ENCODE results near the gene PEMT.
A peak's percentile ranks its signal among the peaks of the same experiment; 100 is the strongest.
"Not testable (repeated sequence)": the region's sequence is repeated elsewhere in the genome, so short reads cannot be mapped to it uniquely, and the experiment has no call there.

Gene PEMT

GRCh38 chr17:17479209-17479608 is 112.3 kb downstream of the PEMT start:
- Mint-ChIP-seq H3K4me1 (ENCODE audit: low read depth) (peaks cover 63% of the 10 kb centered on the region), H3K9me3 (ENCODE audit: low read depth) (no peaks in the 10 kb centered on the region), H3K27me3 (no peaks in the 10 kb centered on the region), H3K36me3 (peaks cover 7% of the 10 kb centered on the region), H3K27ac (peak overlapping the region; percentile 29), H3K4me3 (peak overlapping the region; percentile 53)

DNA sequence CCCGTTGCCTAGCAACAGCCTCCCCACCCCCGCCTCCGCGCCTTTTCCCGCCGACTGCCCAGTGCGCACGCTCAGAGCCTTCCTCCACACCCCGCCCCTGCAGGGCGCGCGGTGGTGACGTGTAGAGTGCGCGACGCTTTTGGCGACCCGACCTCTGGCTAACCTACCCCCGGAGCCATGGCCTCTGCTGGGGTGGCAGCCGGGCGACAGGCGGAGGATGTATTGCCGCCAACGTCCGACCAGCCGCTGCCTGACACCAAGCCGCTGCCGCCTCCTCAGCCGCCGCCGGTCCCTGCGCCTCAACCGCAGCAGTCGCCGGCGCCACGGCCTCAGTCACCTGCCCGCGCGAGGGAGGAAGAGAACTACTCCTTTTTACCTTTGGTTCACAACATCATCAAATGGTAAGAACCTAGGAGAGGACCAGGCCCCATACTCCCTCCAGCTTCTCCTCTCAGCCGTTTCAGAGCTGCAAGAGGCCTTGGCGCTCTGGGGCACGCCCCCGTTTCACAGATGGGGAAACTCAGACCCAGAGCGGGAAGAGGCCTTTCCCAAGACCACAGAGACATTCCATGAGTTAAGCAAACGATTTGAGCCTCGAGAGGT is 114.5 kb downstream of the PEMT start, which contains the start of gene MED9:
Gene MED9 (plus strand): TSS at position 136 of the 603 bp plus-strand sequence. CDS start 42 bp downstream, at position 178.
- H3K27ac Mint-ChIP-seq: peak within 1 kb of the TSS; percentile 92
- H3K9me3 Mint-ChIP-seq (ENCODE audit: low read depth): no peaks in the 10 kb centered on the region
- peak within 1 kb of the TSS; percentile 94 for H3K4me3 Mint-ChIP-seq
- H3K36me3 Mint-ChIP-seq: peaks cover 7% of the 10 kb centered on the region
- H3K4me1 Mint-ChIP-seq (ENCODE audit: low read depth): peaks cover 47% of the 10 kb centered on the region
- no peaks in the 10 kb centered on the region for H3K27me3 Mint-ChIP-seq

DNA sequence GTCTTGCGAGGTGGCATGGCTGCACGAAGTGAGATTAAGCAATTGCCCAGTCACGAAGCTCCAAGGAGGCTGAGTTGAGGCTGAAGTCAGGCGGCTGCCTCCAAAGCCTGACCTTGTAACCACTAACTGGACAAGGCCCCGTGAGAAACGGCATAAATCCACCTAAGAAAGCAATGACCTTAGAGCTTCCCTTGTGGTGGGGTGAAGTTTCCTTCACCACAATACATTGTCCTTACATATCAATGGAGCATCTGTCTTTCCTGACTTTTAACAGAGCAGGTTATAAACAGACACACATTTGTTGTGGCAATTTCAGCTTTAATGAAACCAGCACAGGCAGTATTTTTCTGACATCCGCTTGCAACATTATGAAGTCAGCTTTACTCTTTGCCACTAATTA is 117.2 kb downstream of the PEMT start:
- no peaks in the 10 kb centered on the region for H3K36me3 Mint-ChIP-seq
- peaks cover 22% of the 10 kb centered on the region for H3K4me1 Mint-ChIP-seq (ENCODE audit: low read depth)
- H3K9me3 Mint-ChIP-seq (ENCODE audit: low read depth): no peaks in the 10 kb centered on the region
- no peaks in the 10 kb centered on the region for H3K27me3 Mint-ChIP-seq
- H3K27ac Mint-ChIP-seq: no peak overlapping the region
- H3K4me3 Mint-ChIP-seq: no peak overlapping the region

DNA sequence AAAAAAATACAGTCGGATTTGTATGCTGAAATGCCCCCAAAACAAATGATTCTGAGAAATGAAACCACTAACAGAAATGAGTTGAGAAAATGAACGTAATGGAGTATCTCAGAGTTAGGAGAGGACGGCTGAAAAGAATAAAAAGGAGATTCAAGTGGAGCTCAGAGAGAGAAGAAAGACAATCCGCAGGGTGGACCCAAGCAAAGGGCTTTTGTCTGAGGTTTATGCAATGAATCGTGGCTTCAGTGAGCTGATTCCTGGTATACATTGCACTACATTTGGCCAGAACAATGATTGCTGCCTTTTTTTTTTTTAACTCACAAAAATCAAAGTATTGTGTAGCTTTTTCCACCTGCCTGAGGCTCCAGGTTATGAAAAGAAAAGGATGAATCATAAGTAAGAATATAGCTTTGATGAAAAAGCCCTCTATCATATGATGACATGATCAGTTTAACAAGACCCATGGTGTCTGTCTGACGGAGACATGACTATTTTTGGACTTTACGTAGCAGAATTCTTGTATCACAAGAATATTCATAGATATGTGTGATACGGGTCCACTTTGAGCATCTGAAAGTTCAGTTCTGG is 119.1 kb downstream of the PEMT start:
- no peak overlapping the region for H3K27ac Mint-ChIP-seq
- H3K36me3 Mint-ChIP-seq: no peaks in the 10 kb centered on the region
- H3K4me1 Mint-ChIP-seq (ENCODE audit: low read depth): peaks cover 7% of the 10 kb centered on the region
- H3K4me3 Mint-ChIP-seq: no peak overlapping the region
- no peaks in the 10 kb centered on the region for H3K27me3 Mint-ChIP-seq
- no peaks in the 10 kb centered on the region for H3K9me3 Mint-ChIP-seq (ENCODE audit: low read depth)

DNA sequence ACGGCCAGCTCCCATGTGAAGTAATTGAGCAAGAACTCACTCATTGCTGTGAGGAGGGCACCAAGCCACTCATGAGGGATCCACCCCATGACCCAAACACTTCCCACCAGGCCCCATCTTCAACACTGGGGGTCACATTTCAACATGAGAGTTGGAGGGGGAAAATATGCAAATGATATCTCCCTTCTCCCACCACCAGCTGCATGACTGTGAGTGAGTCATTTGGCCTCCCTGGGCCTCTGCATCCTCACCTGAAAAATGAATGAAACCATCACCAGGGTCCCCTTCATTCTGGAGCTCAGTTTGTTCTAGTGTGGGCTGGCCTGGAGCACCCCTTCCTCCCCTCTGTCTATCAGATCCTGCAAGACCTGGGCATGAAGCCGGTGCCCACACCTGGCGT is 121.5 kb downstream of the PEMT start:
- Mint-ChIP-seq H3K36me3 (no peaks in the 10 kb centered on the region), H3K4me1 (ENCODE audit: low read depth) (no peaks in the 10 kb centered on the region), H3K27me3 (no peaks in the 10 kb centered on the region), H3K9me3 (ENCODE audit: low read depth) (no peaks in the 10 kb centered on the region), H3K4me3 (no peak overlapping the region), H3K27ac (no peak overlapping the region)

GRCh38 chr17:17469358-17469757 is 122.2 kb downstream of the PEMT start:
- no peaks in the 10 kb centered on the region for H3K36me3 Mint-ChIP-seq
- H3K9me3 Mint-ChIP-seq (ENCODE audit: low read depth): no peaks in the 10 kb centered on the region
- no peak overlapping the region for H3K27ac Mint-ChIP-seq
- no peaks in the 10 kb centered on the region for H3K27me3 Mint-ChIP-seq
- no peaks in the 10 kb centered on the region for H3K4me1 Mint-ChIP-seq (ENCODE audit: low read depth)
- H3K4me3 Mint-ChIP-seq: no peak overlapping the region

- Mint-ChIP-seq H3K4me3 (no peak overlapping the region), H3K4me1 (ENCODE audit: low read depth) (no peaks in the 10 kb centered on the region), H3K9me3 (ENCODE audit: low read depth) (no peaks in the 10 kb centered on the region), H3K36me3 (no peaks in the 10 kb centered on the region), H3K27ac (no peak overlapping the region), H3K27me3 (no peaks in the 10 kb centered on the region)
These were observed 123.1 kb downstream of the PEMT start for GRCh38 chr17:17468217-17469010.

DNA sequence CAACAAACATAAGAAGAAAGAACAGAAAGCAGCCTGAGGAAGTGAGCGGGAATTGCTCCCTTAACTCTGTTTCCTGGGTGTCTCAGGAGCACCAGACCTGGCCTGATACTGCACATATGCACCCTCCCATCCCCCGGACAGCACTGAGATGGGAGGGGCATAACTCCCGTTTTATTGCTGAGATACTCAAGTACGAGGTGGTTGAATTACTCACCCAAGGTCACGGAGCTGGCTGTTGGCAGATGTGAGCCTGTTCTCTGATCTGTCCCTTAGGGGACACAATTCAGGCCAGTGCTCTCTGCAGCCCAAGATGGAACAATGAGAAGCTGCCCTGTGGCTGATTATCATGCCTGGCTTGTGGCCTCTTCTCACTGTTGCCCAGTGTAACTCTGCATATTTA is 123.8 kb downstream of the PEMT start:
- Mint-ChIP-seq H3K27me3 (no peaks in the 10 kb centered on the region), H3K36me3 (no peaks in the 10 kb centered on the region)

DNA sequence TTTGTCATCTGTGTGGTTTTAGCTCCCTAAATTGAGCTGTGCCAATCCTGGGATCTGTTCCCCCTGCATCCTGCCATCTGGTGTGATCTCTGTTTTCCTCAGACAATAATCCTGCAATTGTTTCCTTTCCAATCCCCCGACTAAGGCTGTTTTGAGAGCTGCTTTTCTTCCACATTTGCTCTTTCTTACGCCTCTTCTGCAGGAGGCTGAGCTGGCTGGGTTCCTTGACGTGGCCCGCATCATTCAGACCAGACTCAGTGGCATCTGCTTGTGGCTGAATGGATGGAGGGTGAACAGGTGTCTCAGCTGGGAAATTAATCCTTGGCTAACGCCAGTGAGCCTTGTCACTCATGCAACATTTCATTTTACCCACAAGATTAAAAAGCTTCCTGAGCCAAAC is 124.5 kb downstream of the PEMT start:
- Mint-ChIP-seq H3K9me3 (ENCODE audit: low read depth) (no peaks in the 10 kb centered on the region), H3K36me3 (no peaks in the 10 kb centered on the region), H3K27me3 (no peaks in the 10 kb centered on the region), H3K4me1 (ENCODE audit: low read depth) (no peaks in the 10 kb centered on the region), H3K27ac (no peak overlapping the region), H3K4me3 (no peak overlapping the region)

More for the DNA sequence above, 123.8 kb downstream of the PEMT start:
- no peaks in the 10 kb centered on the region for H3K9me3 Mint-ChIP-seq (ENCODE audit: low read depth)
- H3K4me3 Mint-ChIP-seq: no peak overlapping the region
- H3K27ac Mint-ChIP-seq: no peak overlapping the region
- H3K4me1 Mint-ChIP-seq (ENCODE audit: low read depth): no peaks in the 10 kb centered on the region

DNA sequence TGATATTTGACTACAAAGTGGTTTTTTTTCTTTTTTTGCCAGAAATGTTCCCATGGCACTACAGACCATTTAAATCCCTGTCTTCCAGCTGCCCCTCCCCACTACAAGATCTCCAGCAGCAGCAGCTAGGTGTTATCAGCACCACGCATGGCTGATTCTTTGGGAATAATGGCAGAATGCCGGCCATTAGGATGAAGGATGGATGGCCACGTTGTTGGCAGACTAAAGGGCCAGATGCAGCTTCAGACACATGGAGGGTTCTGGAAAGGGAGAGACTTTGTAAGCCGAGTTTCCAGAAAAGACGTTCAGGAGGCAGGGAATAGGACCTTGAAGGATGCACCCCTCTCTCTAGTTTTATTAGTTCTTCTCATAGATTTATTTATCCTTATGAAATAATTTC is 125.0 kb downstream of the PEMT start:
- Mint-ChIP-seq H3K4me3 (no peak overlapping the region), H3K27ac (no peak overlapping the region), H3K4me1 (ENCODE audit: low read depth) (no peaks in the 10 kb centered on the region), H3K9me3 (ENCODE audit: low read depth) (no peaks in the 10 kb centered on the region), H3K36me3 (no peaks in the 10 kb centered on the region), H3K27me3 (no peaks in the 10 kb centered on the region)

DNA sequence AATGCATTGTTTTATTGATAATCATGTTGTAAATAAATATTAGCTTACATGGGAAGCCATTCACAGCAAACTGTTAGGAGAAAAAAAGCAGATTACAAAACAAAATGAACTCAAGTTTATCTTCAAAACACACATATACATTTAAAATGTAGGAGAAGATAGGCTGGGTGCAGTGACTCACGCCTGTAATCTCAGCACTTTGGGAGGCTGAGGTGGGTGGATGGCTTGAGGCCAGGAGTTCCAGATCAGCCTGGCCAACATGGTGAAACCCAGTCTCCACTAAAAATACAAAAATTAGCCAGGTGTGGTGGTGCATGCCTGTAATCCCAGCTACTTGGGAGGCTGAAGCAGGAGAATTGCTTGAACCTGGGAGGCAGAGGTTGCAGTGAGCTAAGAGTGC is 125.6 kb downstream of the PEMT start:
- not testable (repeated sequence) for H3K4me3 Mint-ChIP-seq; H3K27ac Mint-ChIP-seq; H3K9me3 Mint-ChIP-seq (ENCODE audit: low read depth); H3K27me3 Mint-ChIP-seq; H3K4me1 Mint-ChIP-seq (ENCODE audit: low read depth); H3K36me3 Mint-ChIP-seq

DNA sequence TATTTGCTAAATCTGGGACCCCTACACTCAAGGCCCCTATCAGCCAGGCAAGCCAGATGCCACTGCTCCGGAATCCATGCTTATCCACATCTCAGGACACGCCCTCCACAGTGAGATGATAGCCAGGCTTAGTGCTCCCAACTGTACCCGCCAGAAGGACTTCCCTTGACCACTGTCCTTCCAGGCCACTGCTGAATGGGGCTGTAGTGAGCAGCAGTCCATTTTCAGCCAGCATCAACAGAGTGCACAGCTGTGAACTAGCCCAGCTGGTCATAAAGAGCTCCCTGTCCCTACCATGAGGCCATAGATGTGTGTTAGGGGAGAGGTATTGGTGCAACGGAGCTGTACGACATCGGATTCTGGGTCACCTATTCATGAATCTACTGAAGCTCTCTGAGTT is 127.7 kb downstream of the PEMT start:
- H3K4me3 Mint-ChIP-seq: no peak overlapping the region
- H3K36me3 Mint-ChIP-seq: no peaks in the 10 kb centered on the region
- H3K27ac Mint-ChIP-seq: no peak overlapping the region
- no peaks in the 10 kb centered on the region for H3K4me1 Mint-ChIP-seq (ENCODE audit: low read depth)
- H3K9me3 Mint-ChIP-seq (ENCODE audit: low read depth): peaks cover 6% of the 10 kb centered on the region
- no peaks in the 10 kb centered on the region for H3K27me3 Mint-ChIP-seq

DNA sequence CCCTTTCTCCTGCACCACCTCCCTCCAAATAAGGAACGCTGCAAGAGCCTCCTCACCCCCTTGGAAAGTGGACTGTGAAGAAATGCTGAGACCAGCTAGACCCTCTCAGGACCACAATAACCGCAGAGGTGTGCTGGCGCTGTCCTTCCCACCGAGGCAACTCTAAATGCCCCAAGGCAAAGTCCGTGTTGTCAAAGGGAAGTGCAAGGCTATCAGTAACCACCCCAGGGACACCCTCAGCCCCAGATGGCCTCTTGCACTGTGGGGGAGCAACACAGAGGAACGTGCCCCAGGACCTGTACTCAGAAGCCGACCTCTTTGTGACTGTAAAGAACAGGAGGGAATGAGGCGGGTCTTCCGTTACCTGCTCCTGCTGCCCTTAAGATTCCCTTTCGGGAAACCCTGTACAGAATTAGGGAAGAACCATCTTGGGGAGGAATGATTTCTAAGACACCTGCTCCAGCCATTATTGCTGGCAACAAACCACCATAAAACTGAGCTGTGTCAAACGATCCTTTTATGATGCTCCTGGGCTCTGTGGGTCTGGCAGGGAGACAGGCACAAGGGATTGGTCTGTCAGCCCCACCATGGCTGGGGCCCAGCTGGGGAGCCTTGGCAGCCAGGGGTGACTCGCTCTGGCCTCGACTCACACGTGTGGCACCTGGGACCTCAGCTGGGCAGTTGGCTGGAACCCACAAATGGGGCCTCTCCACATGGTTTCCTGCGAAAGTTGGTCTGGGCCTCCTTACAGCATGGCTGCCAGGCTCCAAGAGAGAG is 129.3 kb downstream of the PEMT start:
- no peaks in the 10 kb centered on the region for H3K4me1 Mint-ChIP-seq (ENCODE audit: low read depth)
- H3K36me3 Mint-ChIP-seq: no peaks in the 10 kb centered on the region
- H3K4me3 Mint-ChIP-seq: no peak overlapping the region
- peaks cover 6% of the 10 kb centered on the region for H3K9me3 Mint-ChIP-seq (ENCODE audit: low read depth)
- H3K27ac Mint-ChIP-seq: no peak overlapping the region
- no peaks in the 10 kb centered on the region for H3K27me3 Mint-ChIP-seq

- Mint-ChIP-seq H3K9me3 (ENCODE audit: low read depth) (peaks cover 6% of the 10 kb centered on the region), H3K27ac (no peak overlapping the region), H3K4me3 (no peak overlapping the region), H3K36me3 (no peaks in the 10 kb centered on the region), H3K27me3 (no peaks in the 10 kb centered on the region), H3K4me1 (ENCODE audit: low read depth) (no peaks in the 10 kb centered on the region)
These were observed 131.5 kb downstream of the PEMT start for GRCh38 chr17:17460038-17460437.

GRCh38 chr17:17457680-17458079 is 133.8 kb downstream of the PEMT start:
- H3K27ac Mint-ChIP-seq: no peak overlapping the region
- no peaks in the 10 kb centered on the region for H3K4me1 Mint-ChIP-seq (ENCODE audit: low read depth)
- H3K36me3 Mint-ChIP-seq: no peaks in the 10 kb centered on the region
- no peak overlapping the region for H3K4me3 Mint-ChIP-seq
- H3K9me3 Mint-ChIP-seq (ENCODE audit: low read depth): peaks cover 6% of the 10 kb centered on the region
- no peaks in the 10 kb centered on the region for H3K27me3 Mint-ChIP-seq

Measured in activated naive CD8-positive, alpha-beta T cell (primary cell).